Uterus (tissue), 2 donors: Measurements from ENCODE around the gene ADGRF4.

Experiments used
- POLR2A ChIP-seq, 2 donors: fragments of 450-650 bp; IDR thresholded peaks; one replicate each; pipeline ENCODE4 v1.6.1; 2016; ENCODE audit warnings: antibody characterized with exemption in 2 of 2, mild to moderate bottlenecking in 1 of 2, moderate library complexity in 1 of 2
- TF ChIP-seq, protein P1 (sequence below), 4 experiments: fragments of 200-600 bp in 2 of 4; fragments of 450-650 bp in 2 of 4; sonication (generic) in 2 of 4; IDR thresholded peaks; one replicate each; pipeline ENCODE4 v1.5.1; 2016 to 2019; ENCODE audit warnings: antibody characterized with exemption in 4 of 4, mild to moderate bottlenecking in 2 of 4, moderate library complexity in 1 of 4

- TF ChIP-seq, protein P1, sequence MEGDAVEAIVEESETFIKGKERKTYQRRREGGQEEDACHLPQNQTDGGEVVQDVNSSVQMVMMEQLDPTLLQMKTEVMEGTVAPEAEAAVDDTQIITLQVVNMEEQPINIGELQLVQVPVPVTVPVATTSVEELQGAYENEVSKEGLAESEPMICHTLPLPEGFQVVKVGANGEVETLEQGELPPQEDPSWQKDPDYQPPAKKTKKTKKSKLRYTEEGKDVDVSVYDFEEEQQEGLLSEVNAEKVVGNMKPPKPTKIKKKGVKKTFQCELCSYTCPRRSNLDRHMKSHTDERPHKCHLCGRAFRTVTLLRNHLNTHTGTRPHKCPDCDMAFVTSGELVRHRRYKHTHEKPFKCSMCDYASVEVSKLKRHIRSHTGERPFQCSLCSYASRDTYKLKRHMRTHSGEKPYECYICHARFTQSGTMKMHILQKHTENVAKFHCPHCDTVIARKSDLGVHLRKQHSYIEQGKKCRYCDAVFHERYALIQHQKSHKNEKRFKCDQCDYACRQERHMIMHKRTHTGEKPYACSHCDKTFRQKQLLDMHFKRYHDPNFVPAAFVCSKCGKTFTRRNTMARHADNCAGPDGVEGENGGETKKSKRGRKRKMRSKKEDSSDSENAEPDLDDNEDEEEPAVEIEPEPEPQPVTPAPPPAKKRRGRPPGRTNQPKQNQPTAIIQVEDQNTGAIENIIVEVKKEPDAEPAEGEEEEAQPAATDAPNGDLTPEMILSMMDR (IDR thresholded peaks at IDR 0.05): no peak
- no peak for TF ChIP-seq POLR2A (IDR thresholded peaks at IDR 0.05)
Measured at GRCh38 chr6:47749757-47750156, 51.4 kb downstream of the ADGRF4 start.
